Muscle of leg (tissue), 11 donors: Measurements from ENCODE around the gene ZNF219. TPM values are rescaled to one million over a fixed set of nuclear protein-coding genes. Genes with fewer than 3 reads are reported as not detected.
A peak's percentile ranks its signal among the peaks of the same experiment; 100 is the strongest.

Experiments
- DNase-seq: peaks from one replicate; pipeline ENCODE4 v3.0.0; 2013
- H3K27ac ChIP-seq: one replicate; pipeline ENCODE4 v1.5.1; 2013; ENCODE audit warnings: mild to moderate bottlenecking, low read length, control low read depth
- H3K27me3 ChIP-seq: one replicate; pipeline ENCODE4 v1.6.1; 2013; ENCODE audit warnings: low read length; ENCODE audit not compliant: control insufficient read depth, insufficient read depth
- H3K36me3 ChIP-seq: one replicate; pipeline ENCODE4 v1.6.1; 2013; ENCODE audit warnings: low read length; ENCODE audit not compliant: control insufficient read depth, insufficient read depth
- H3K4me1 ChIP-seq: one replicate; pipeline ENCODE4 v1.6.1; 2013; ENCODE audit warnings: low read length; ENCODE audit not compliant: control insufficient read depth, insufficient read depth
- H3K4me3 ChIP-seq: one replicate; pipeline ENCODE4 v1.5.1; 2013; ENCODE audit warnings: low read length, control low read depth
- H3K9me3 ChIP-seq: replicated peaks from 2 replicates; pipeline ENCODE4 v1.6.1; 2013; ENCODE audit warnings: low read depth, low read length; ENCODE audit not compliant: control insufficient read depth
- WGBS: methylation state at CpG from one replicate; pipeline ENCODE4 v1.1.5; 2013; ENCODE audit warnings: missing lambda C conversion rate; ENCODE audit not compliant: insufficient coverage; 5-methylcytosine and 5-hydroxymethylcytosine counted together
- polyA plus RNA-seq, 8 donors: library from polyadenylated mRNA; unstranded; fragments of 120-200 nt; gene quantifications; one replicate each; pipeline versions ENCODE4 v1.2.1 to v1.2.3, GENCODE V29; 2013; ENCODE audit warnings: inconsistent platforms in 1 of 8, low replicate concordance in 1 of 8; ENCODE audit not compliant: insufficient read length in 8 of 8, insufficient read depth in 1 of 8
- total RNA-seq: library from RNA; stranded (reverse); fragments of 120-200 nt; gene quantifications from one replicate; pipeline ENCODE4 v1.2.4, GENCODE V29; 2013

ZNF219 gene
- total and polyA plus RNA-seq, 9 donors = 7.6 to 23.9 (median 17.4) TPM

DNA sequence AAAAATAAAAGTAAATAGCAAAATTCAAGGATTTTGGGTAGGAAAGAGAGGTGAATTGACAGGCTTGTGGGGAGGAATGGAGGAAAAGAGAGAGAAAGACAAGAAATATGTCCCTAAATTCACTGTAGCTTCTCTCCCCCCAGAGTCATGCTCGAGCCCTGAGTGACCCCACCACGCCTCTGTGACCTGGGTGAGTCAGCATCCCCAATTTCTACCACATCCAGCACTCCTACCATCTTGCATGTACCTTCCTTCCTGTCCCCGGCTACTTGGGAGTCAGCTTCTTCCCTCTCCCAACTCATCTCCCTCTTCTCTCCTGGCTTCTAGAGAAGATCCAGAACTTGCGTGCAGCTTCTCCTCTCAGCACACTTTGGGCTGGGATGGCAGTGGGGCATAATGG is 9.8 kb downstream of the ZNF219 start:
- no peak for DNase-seq
- no peak overlapping the region for H3K4me3 ChIP-seq
- no peak overlapping the region for H3K27ac ChIP-seq
- 80% methylated on average over 2 of the region's 4 CpGs for WGBS
- H3K27me3 ChIP-seq = no peaks in the 10 kb centered on the region
- H3K4me1 ChIP-seq = peaks cover 14% of the 10 kb centered on the region
- no peaks in the 10 kb centered on the region for H3K9me3 ChIP-seq
- peaks cover 83% of the 10 kb centered on the region for H3K36me3 ChIP-seq

GRCh38 chr14:21087294-21088091 is 11.0 kb downstream of the ZNF219 start:
- no peaks in the 10 kb centered on the region for H3K9me3 ChIP-seq
- DNase-seq = peak; percentile 89
- H3K27me3 ChIP-seq = no peaks in the 10 kb centered on the region
- WGBS = 12% methylated on average over 13 of the region's 19 CpGs
- peaks cover 90% of the 10 kb centered on the region for H3K36me3 ChIP-seq
- peaks cover 6% of the 10 kb centered on the region for H3K4me1 ChIP-seq
- H3K4me3 ChIP-seq = no peak overlapping the region
- peak overlapping the region; percentile 45 for H3K27ac ChIP-seq

GRCh38 chr14:21086908-21087293 is 11.6 kb downstream of the ZNF219 start:
- Histone ChIP-seq H3K4me3 (no peak overlapping the region), H3K36me3 (peaks cover 93% of the 10 kb centered on the region), H3K4me1 (peaks cover 6% of the 10 kb centered on the region), H3K27ac (peak overlapping the region; percentile 45), H3K27me3 (no peaks in the 10 kb centered on the region), H3K9me3 (no peaks in the 10 kb centered on the region)
- WGBS = 69% methylated on average over 3 of the region's 4 CpGs
- no peak for DNase-seq

DNA sequence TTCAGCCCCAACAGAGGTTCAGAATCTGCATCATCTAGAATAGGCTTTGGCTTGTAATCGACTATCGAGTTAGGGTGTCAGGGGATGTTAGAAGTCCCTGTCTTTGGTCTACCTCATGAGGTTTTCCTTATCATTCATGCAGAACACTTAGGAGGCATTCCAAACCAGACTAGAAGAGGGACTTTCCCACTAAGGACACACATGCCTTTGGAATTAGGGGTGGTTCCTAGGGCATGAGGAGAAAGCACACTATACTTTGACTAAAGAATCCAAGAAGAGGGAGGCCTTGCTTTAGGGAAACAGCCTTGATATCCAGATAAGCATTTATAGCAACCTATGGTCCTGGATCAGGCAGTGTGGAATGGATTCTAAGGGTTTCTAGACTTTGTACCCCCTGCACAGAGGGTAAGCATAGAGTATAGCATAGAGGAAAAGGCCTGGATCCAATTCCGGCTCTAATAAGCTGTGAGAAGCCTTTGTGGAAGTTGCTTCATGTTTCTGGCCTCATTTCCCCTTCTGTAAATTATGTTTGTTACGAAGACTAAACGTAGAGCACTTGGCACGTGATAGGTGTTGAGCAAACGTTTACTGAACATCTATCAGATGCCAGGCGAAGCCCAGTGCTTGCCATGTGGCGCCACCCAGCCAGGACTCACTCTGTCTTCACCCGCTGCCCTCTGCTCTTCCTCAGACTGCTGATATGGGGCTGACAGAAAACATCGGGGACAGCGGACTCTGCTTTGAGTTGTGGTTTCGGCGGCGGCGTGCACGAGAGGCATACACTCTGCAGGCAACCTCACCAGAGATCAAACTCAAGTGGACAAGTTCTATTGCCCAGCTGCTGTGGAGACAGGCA is 13.2 kb downstream of the ZNF219 start:
- no peak for DNase-seq
- 86% methylated on average over 15 of the region's 17 CpGs for WGBS
- H3K27ac ChIP-seq = no peak overlapping the region
- no peaks in the 10 kb centered on the region for H3K27me3 ChIP-seq
- no peak overlapping the region for H3K4me3 ChIP-seq
- no peaks in the 10 kb centered on the region for H3K9me3 ChIP-seq
- H3K36me3 ChIP-seq = peaks cover 95% of the 10 kb centered on the region
- H3K4me1 ChIP-seq = peaks cover 6% of the 10 kb centered on the region

DNA sequence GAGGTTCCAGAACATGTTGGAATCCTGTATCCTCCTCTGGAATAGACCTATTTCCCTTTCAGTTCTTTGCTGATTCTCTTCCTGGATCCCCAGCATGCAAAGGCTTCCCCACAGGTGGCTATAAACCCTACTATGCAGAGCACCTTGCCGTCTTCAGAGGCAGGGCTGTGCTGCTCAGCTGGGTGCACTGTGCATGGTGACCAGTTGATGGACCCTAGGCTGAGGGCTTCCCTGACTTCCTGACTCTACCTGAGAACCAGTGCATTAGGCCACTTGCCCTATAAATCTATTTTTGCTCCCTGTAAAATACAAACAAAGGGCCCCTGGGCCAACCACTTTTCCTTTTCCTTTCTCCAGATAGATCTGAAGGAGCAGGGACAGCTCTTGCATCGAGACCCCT is 14.1 kb downstream of the ZNF219 start:
- H3K36me3 ChIP-seq = peaks cover 96% of the 10 kb centered on the region
- 88% methylated on average over 2 of the region's 2 CpGs for whole genome bisulfite sequencing
- no peaks in the 10 kb centered on the region for H3K27me3 ChIP-seq
- H3K4me3 ChIP-seq = no peak overlapping the region
- no peak overlapping the region for H3K27ac ChIP-seq
- no peaks in the 10 kb centered on the region for H3K9me3 ChIP-seq
- no peak for DNase-seq
- H3K4me1 ChIP-seq = peaks cover 6% of the 10 kb centered on the region

DNA sequence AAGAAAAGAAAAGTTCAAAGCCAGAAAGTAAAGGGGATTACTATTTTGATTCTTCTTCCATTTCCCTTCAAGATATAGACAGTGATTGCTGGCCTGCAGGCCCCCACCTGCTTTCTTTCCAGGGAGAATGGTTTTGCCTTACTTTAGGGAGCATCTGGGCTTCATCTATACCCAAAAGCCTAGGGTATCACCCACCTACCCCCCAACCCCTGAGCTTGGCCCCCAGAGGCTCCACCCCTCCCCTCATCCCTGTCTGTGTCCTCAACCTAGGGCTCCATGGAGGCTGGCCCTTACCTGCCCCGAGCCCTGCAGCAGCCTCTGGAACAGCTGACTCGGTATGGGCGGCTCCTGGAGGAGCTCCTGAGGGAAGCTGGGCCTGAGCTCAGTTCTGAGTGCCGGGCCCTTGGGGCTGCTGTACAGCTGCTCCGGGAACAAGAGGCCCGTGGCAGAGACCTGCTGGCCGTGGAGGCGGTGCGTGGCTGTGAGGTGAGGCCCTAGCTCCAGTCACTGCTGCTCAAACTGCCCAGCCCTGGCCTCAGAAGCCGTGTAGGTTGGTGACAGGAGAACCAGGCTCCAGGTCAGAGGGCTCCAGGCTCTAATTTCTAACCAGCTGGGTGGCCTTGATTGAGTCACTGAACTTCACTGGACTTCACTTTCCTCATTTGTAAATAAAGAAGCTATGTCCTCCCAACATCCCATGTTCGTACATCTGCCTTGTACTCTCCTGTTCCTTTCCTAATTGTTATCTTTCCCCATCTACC is 14.7 kb downstream of the ZNF219 start:
- H3K9me3 ChIP-seq = no peaks in the 10 kb centered on the region
- no peak for DNase-seq
- H3K4me1 ChIP-seq = peaks cover 6% of the 10 kb centered on the region
- no peak overlapping the region for H3K27ac ChIP-seq
- no peak overlapping the region for H3K4me3 ChIP-seq
- 75% methylated on average over 11 of the region's 11 CpGs for WGBS
- no peaks in the 10 kb centered on the region for H3K27me3 ChIP-seq
- H3K36me3 ChIP-seq = peaks cover 96% of the 10 kb centered on the region

DNA sequence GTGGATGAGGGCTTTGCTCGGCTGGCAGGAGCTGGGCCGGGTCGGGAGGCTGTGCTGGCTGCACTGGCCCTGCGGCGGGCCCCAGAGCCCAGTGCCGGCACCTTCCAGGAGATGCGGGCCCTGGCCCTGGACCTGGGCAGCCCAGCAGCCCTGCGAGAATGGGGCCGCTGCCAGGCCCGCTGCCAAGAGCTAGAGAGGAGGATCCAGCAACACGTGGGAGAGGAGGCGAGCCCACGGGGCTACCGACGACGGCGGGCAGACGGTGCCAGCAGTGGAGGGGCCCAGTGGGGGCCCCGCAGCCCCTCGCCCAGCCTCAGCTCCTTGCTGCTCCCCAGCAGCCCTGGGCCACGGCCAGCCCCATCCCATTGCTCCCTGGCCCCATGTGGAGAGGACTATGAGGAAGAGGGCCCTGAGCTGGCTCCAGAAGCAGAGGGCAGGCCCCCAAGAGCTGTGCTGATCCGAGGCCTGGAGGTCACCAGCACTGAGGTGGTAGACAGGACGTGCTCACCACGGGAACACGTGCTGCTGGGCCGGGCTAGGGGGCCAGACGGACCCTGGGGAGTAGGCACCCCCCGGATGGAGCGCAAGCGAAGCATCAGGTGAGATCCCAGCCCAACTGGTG is 16.8 kb downstream of the ZNF219 start:
- H3K9me3 ChIP-seq = no peaks in the 10 kb centered on the region
- H3K27ac ChIP-seq = no peak overlapping the region
- no peaks in the 10 kb centered on the region for H3K27me3 ChIP-seq
- H3K36me3 ChIP-seq = peaks cover 96% of the 10 kb centered on the region
- H3K4me1 ChIP-seq = no peaks in the 10 kb centered on the region
- DNase-seq = no peak
- 82% methylated on average over 22 of the region's 30 CpGs for WGBS
- no peak overlapping the region for H3K4me3 ChIP-seq

GRCh38 chr14:21078726-21079125 is 19.7 kb downstream of the ZNF219 start:
- Histone ChIP-seq H3K4me1 (peaks cover 4% of the 10 kb centered on the region), H3K36me3 (peaks cover 98% of the 10 kb centered on the region), H3K9me3 (no peaks in the 10 kb centered on the region), H3K4me3 (no peak overlapping the region), H3K27ac (no peak overlapping the region), H3K27me3 (no peaks in the 10 kb centered on the region)
- DNase-seq = no peak
- WGBS = 82% methylated on average over 6 of the region's 10 CpGs

DNA sequence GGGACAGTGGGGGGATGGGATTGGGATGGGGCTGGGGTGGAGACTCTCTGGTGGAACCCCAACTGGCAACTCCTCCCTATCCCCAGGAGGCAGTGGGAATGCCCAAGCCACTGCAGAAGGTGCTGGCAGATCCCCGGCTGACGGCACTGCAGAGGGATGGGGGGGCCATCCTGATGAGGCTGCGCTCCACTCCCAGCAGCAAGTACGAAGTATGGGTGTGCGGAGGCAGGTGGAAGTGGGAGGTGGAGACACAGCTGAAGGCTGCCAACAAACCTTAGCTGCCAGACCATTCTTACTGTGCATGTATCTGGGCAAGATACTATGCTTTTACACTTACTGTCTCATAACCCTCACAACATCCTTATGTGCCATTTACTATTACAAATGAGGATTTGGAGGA is 20.2 kb downstream of the ZNF219 start:
- peaks cover 98% of the 10 kb centered on the region for H3K36me3 ChIP-seq
- H3K4me3 ChIP-seq = no peak overlapping the region
- no peak for DNase-seq
- 100% methylated on average over 1 of the region's 5 CpGs for WGBS
- H3K4me1 ChIP-seq = peaks cover 8% of the 10 kb centered on the region
- H3K9me3 ChIP-seq = no peaks in the 10 kb centered on the region
- no peaks in the 10 kb centered on the region for H3K27me3 ChIP-seq
- H3K27ac ChIP-seq = no peak overlapping the region
